Activated naive CD4-positive, alpha-beta T cell treated with anti-CD3 and anti-CD28 coated beads, Interleukin-2, amount 50 U/mL, for 16 hours (primary cell): ENCODE measurements around the gene CD93.

ENCODE experiments used
- DNase-seq: peaks from one replicate; pipeline ENCODE4 v3.0.0-alpha.2; 2020

CD93 gene

GRCh38 chr20:23099791-23100719, 13.9 kb upstream of the CD93 start:
- DNase-seq, result no peak

GRCh38 chr20:23097636-23098580, 11.8 kb upstream of the CD93 start:
- no peak for DNase-seq

GRCh38 chr20:23096986-23097520, 10.9 kb upstream of the CD93 start:
- DNase-seq, result no peak

- no peak for DNase-seq
Observed at GRCh38 chr20:23096097-23096496, 10.0 kb upstream of the CD93 start.

- DNase-seq, result no peak
Observed at GRCh38 chr20:23095499-23095898, 9.4 kb upstream of the CD93 start.

GRCh38 chr20:23094927-23095326, 8.8 kb upstream of the CD93 start:
- DNase-seq, result no peak

- no peak for DNase-seq
Observed at GRCh38 chr20:23094213-23094896, 8.2 kb upstream of the CD93 start.

GRCh38 chr20:23093613-23094012, 7.5 kb upstream of the CD93 start:
- DNase-seq, result no peak

GRCh38 chr20:23092861-23093495, 6.9 kb upstream of the CD93 start:
- DNase-seq, result no peak

- DNase-seq, result no peak
Observed at GRCh38 chr20:23092384-23092756, 6.2 kb upstream of the CD93 start.

GRCh38 chr20:23091721-23092383, 5.7 kb upstream of the CD93 start:
- DNase-seq, result no peak

GRCh38 chr20:23090878-23091277, 4.8 kb upstream of the CD93 start:
- no peak for DNase-seq

GRCh38 chr20:23090147-23090546, 4.0 kb upstream of the CD93 start:
- DNase-seq, result no peak

GRCh38 chr20:23088866-23089265, 2.7 kb upstream of the CD93 start:
- DNase-seq, result no peak

GRCh38 chr20:23087587-23088251, 1.6 kb upstream of the CD93 start:
- no peak for DNase-seq

GRCh38 chr20:23086931-23087411, 847 bp upstream of the CD93 start:
- DNase-seq, result no peak

- DNase-seq, result no peak
Observed at GRCh38 chr20:23085436-23086055, 578 bp downstream of the CD93 start.

- DNase-seq, result no peak
Observed at GRCh38 chr20:23084845-23085365, 1.2 kb downstream of the CD93 start.

GRCh38 chr20:23084282-23084844, 1.8 kb downstream of the CD93 start:
- no peak for DNase-seq
